H1 (cell line): ENCODE results near the gene CGN. TPM values are rescaled to one million over a fixed set of nuclear protein-coding genes. Genes with fewer than 3 reads are reported as not detected.

Source experiments
- RFX5 ChIP-seq: IDR thresholded peaks from 2 replicates; pipeline ENCODE4 v1.6.1; 2011; ENCODE audit warnings: low read depth, low read length, improper control_type of control experiment, borderline replicate concordance
- polyA plus RNA-seq, 7 experiments: library from polyadenylated mRNA; depleted of rRNA in 3 of 7; stranded (reverse) in 5 of 7; unstranded in 2 of 7; fragments of >200 nt in 5 of 7; fragments of 200-250 nt in 2 of 7; gene quantifications; 1 replicate in 5 of 7; 2 replicates in 1 of 7; 4 replicates in 1 of 7; pipeline versions ENCODE4 v1.2.1 to v1.2.3, GENCODE V29; 2011 to 2013; ENCODE audit warnings: missing spikeins in 2 of 7, mixed read lengths in 2 of 7
- total RNA-seq: library from RNA; stranded (reverse); fragmentation: NEBNext Ultra II Directional; extraction: Animal tissue kit (Norgen Biotek cat#: 25700); gene quantifications from 2 replicates; pipeline ENCODE4 v1.2.1, GENCODE V29; 2021

CGN gene
- total and polyA plus RNA-seq, 2 of the 8 experiments (the other 6 are each of a cell fraction or from before 2014, with no cell fraction given) = 15.9 to 52.7 TPM

GRCh38 chr1:151499365-151499764, 11.8 kb upstream of the CGN start (continued):
- TF ChIP-seq RFX5 = no peak
